ENCODE data around the gene SNRNP25. TPM values are rescaled to one million over a fixed set of nuclear protein-coding genes. Genes with fewer than 3 reads are reported as not detected.
A peak's percentile ranks its signal among the peaks of the same experiment; 100 is the strongest.

Gene SNRNP25
- total and polyA plus RNA-seq, 9 of the 15 experiments (the other 6 are each of a cell fraction or from before 2014, with no cell fraction given): 59.0 to 176 (median 108) TPM

- TF ChIP-seq ZBTB7A (IDR thresholded peaks at IDR 0.05; ENCODE audit: borderline replicate concordance, control insufficient read depth, low read depth, low read length) (peak; percentile 79; the same call in 1 of the 2 replicates), ARID4B (CRISPR knock-in tag; IDR thresholded peaks at IDR 0.05) (peak; percentile 91; the same call in 1 of the 2 replicates), EGR1 (conservative IDR thresholded peaks at IDR 0.05) (peak; percentile 54), FIP1L1 (IDR thresholded peaks at IDR 0.05; ENCODE audit: low read depth, low read length, poor library complexity, severe bottlenecking) (peak; percentile 92), ZBTB17 (CRISPR knock-in tag; IDR thresholded peaks at IDR 0.05) (peak; percentile 63; the same call in 1 of the 2 replicates), ZNF449 (CRISPR knock-in tag; IDR thresholded peaks at IDR 0.05) (no peak), EP400 (IDR thresholded peaks at IDR 0.05) (peak; percentile 51; the same call in 1 of the 2 replicates), THRB (CRISPR knock-in tag; conservative IDR thresholded peaks at IDR 0.05) (no peak), DPF2 (IDR thresholded peaks at IDR 0.05) (peak; percentile 51; the same call in 1 of the 2 replicates), PHB2 (IDR thresholded peaks at IDR 0.05; ENCODE audit: low read depth) (no peak), CBX5 (IDR thresholded peaks at IDR 0.05; ENCODE audit: borderline replicate concordance, low read depth) (peak; percentile 68; the same call in 1 of the 2 replicates), ZNF431 (CRISPR knock-in tag; IDR thresholded peaks at IDR 0.05) (0 out of 2 replicates have a peak, but pooled peaks have one; percentile 32), FOXK2 (conservative IDR thresholded peaks at IDR 0.05 in 1 of 2, IDR thresholded peaks at IDR 0.05 in 1 of 2; ENCODE audit: low read depth in 2 of 2) (peak; percentile 57 to 63; a peak in 3 of 4 replicates), ZNF75A (CRISPR knock-in tag; IDR thresholded peaks at IDR 0.05) (no peak), ZNF512 (tag; IDR thresholded peaks at IDR 0.05) (no peak), RHOXF2B (CRISPR knock-in tag; conservative IDR thresholded peaks at IDR 0.05) (peak; percentile 53; the same call in 1 of the 2 replicates), ZBTB43 (CRISPR knock-in tag; IDR thresholded peaks at IDR 0.05) (0 out of 2 replicates have a peak, but pooled peaks have one; percentile 24)
These were observed 43.3 kb downstream of the SNRNP25 start (continued) for GRCh38 chr16:96935-97381.
